ENCODE results near the gene CPM.
"Not testable (repeated sequence)": the region's sequence is repeated elsewhere in the genome, so short reads cannot be mapped to it uniquely, and the experiment has no call there.

Gene CPM

GRCh38 chr12:68873316-68873715 lies 59.7 kb downstream of the CPM start:
- DNase-seq = no peak

GRCh38 chr12:68871921-68872320 lies 61.0 kb downstream of the CPM start:
- no peak for DNase-seq

- no peak for DNase-seq
Observed at GRCh38 chr12:68871396-68871795, 61.6 kb downstream of the CPM start.

GRCh38 chr12:68870443-68870842 lies 62.5 kb downstream of the CPM start:
- no peak for DNase-seq

GRCh38 chr12:68870011-68870410 lies 63.0 kb downstream of the CPM start:
- no peak for DNase-seq

GRCh38 chr12:68868043-68868790 lies 64.8 kb downstream of the CPM start:
- DNase-seq = no peak

- no peak for DNase-seq
Observed at GRCh38 chr12:68867606-68868005, 65.4 kb downstream of the CPM start.

- no peak for DNase-seq
Observed at GRCh38 chr12:68866950-68867349, 66.0 kb downstream of the CPM start.

GRCh38 chr12:68865399-68866164 lies 67.4 kb downstream of the CPM start:
- no peak for DNase-seq

- DNase-seq = no peak
Observed at GRCh38 chr12:68864604-68865003, 68.4 kb downstream of the CPM start.

GRCh38 chr12:68863886-68864454 lies 69.0 kb downstream of the CPM start:
- DNase-seq = not testable (repeated sequence)

GRCh38 chr12:68863109-68863770 lies 69.7 kb downstream of the CPM start:
- no peak for DNase-seq

GRCh38 chr12:68861890-68862289 lies 71.1 kb downstream of the CPM start:
- DNase-seq = no peak

GRCh38 chr12:68856510-68856909 lies 76.5 kb downstream of the CPM start:
- no peak for DNase-seq

GRCh38 chr12:68855771-68856170 lies 77.2 kb downstream of the CPM start:
- no peak for DNase-seq

GRCh38 chr12:68855111-68855510 lies 77.9 kb downstream of the CPM start:
- no peak for DNase-seq

- no peak for DNase-seq
Observed at GRCh38 chr12:68854554-68854953, 78.4 kb downstream of the CPM start.

GRCh38 chr12:68854078-68854468 lies 78.9 kb downstream of the CPM start:
- DNase-seq = no peak

- DNase-seq = no peak
Observed at GRCh38 chr12:68853396-68854077, 79.4 kb downstream of the CPM start.

GRCh38 chr12:68851592-68852306 lies 81.2 kb downstream of the CPM start:
- no peak for DNase-seq

- no peak for DNase-seq
Observed at GRCh38 chr12:68850390-68850789, 82.6 kb downstream of the CPM start.

GRCh38 chr12:68846811-68847210 lies 86.2 kb downstream of the CPM start:
- DNase-seq = no peak

All from activated CD4-positive, alpha-beta T cell treated with anti-CD3 and anti-CD28 coated beads, Interleukin-2, amount 50 U/mL, for 1 hour (primary cell).